ENCODE results near the gene NLGN1.

Gene NLGN1

GRCh38 chr3:174168538-174169254, 771.2 kb downstream of the NLGN1 start:
- TF ChIP-seq ZFX (IDR thresholded peaks at IDR 0.05; ENCODE audit: borderline replicate concordance) (no peak), CTCF (IDR thresholded peaks at IDR 0.05) (no peak)
- H3K27ac ChIP-seq = no peak overlapping the region

- no peak overlapping the region for H3K27ac ChIP-seq
- no peak for TF ChIP-seq CTCF (IDR thresholded peaks at IDR 0.05)
- TF ChIP-seq ZFX (IDR thresholded peaks at IDR 0.05; ENCODE audit: borderline replicate concordance) = no peak
These were observed 772.2 kb downstream of the NLGN1 start for GRCh38 chr3:174169736-174170135.

GRCh38 chr3:174170248-174170647, 772.7 kb downstream of the NLGN1 start:
- no peak for TF ChIP-seq ZFX (IDR thresholded peaks at IDR 0.05; ENCODE audit: borderline replicate concordance)
- TF ChIP-seq CTCF (IDR thresholded peaks at IDR 0.05) = no peak
- no peak overlapping the region for H3K27ac ChIP-seq

GRCh38 chr3:174186377-174186989, 788.9 kb downstream of the NLGN1 start:
- H3K27ac ChIP-seq = peak overlapping the region; percentile 28
- no peak for TF ChIP-seq ZFX (IDR thresholded peaks at IDR 0.05; ENCODE audit: borderline replicate concordance)
- no peak for TF ChIP-seq CTCF (IDR thresholded peaks at IDR 0.05)

GRCh38 chr3:174191380-174191779, 793.8 kb downstream of the NLGN1 start:
- H3K27ac ChIP-seq = peak overlapping the region; percentile 84
- TF ChIP-seq CTCF (IDR thresholded peaks at IDR 0.05) (no peak), ZFX (IDR thresholded peaks at IDR 0.05; ENCODE audit: borderline replicate concordance) (no peak)

GRCh38 chr3:174191895-174192294, 794.4 kb downstream of the NLGN1 start:
- H3K27ac ChIP-seq = peak overlapping the region; percentile 84
- TF ChIP-seq ZFX (IDR thresholded peaks at IDR 0.05; ENCODE audit: borderline replicate concordance) (no peak), CTCF (IDR thresholded peaks at IDR 0.05) (no peak)

GRCh38 chr3:174192471-174192870, 794.9 kb downstream of the NLGN1 start:
- peak overlapping the region; percentile 84 for H3K27ac ChIP-seq
- TF ChIP-seq CTCF (IDR thresholded peaks at IDR 0.05) (no peak), ZFX (IDR thresholded peaks at IDR 0.05; ENCODE audit: borderline replicate concordance) (no peak)
